Peyer's patch (tissue), 4 donors: ENCODE data around the gene FAM229A. TPM values are rescaled to one million over a fixed set of nuclear protein-coding genes. Genes with fewer than 3 reads are reported as not detected.

Source experiments
- DNase-seq, 3 donors: peaks; one replicate each; pipeline ENCODE4 v3.0.0-alpha.2; 2017 to 2019
- H3K27ac ChIP-seq, 4 donors: fragments of 200-600 bp; sonication (generic); one replicate each; pipeline ENCODE4 v1.5.1; 2016 to 2019
- H3K27me3 ChIP-seq, 2 donors: fragments of 200-600 bp; sonication (generic); one replicate each; pipeline ENCODE4 v1.5.1; 2019
- H3K36me3 ChIP-seq, 3 donors: fragments of 200-600 bp; sonication (generic); one replicate each; pipeline ENCODE4 v1.5.1; 2016 to 2019
- H3K4me1 ChIP-seq, 4 donors: fragments of 200-600 bp; sonication (generic); one replicate each; pipeline ENCODE4 v1.5.1; 2016 to 2019
- H3K4me3 ChIP-seq, 4 donors: fragments of 200-600 bp; sonication (generic); 1 replicate in 3 of 4; 2 replicates in 1 of 4; pipeline ENCODE4 v1.5.1; 2016 to 2019; ENCODE audit warnings: mild to moderate bottlenecking in 1 of 4
- H3K9me3 ChIP-seq, 4 donors: fragments of 200-600 bp; sonication (generic); one replicate each; pipeline ENCODE4 v1.5.1; 2016 to 2019; ENCODE audit warnings: mild to moderate bottlenecking in 1 of 4
- POLR2A ChIP-seq, 2 donors: fragments of 450-650 bp; IDR thresholded peaks; one replicate each; pipeline ENCODE4 v1.5.1; 2017; ENCODE audit warnings: antibody characterized with exemption in 2 of 2, mild to moderate bottlenecking in 2 of 2, moderate library complexity in 2 of 2
- total RNA-seq, 4 donors: library from RNA; depleted of rRNA; stranded (reverse); fragments of >200 nt; gene quantifications; one replicate each; pipeline ENCODE4 v1.1.0, GENCODE V29; 2016
- TF ChIP-seq, protein P1 (sequence below), 6 experiments: fragments of 450-650 bp in 4 of 6; fragments of 200-600 bp in 2 of 6; sonication (generic) in 1 of 6; IDR thresholded peaks; one replicate each; pipeline ENCODE4 v1.5.1; 2017 to 2019; ENCODE audit warnings: antibody characterized with exemption in 6 of 6, mild to moderate bottlenecking in 3 of 6, moderate library complexity in 1 of 6

Gene FAM229A
- total RNA-seq, 4 donors from 2014 or later = 15.7 to 44.5 (median 25.6) TPM

GRCh38 chr1:32393832-32394140, 31.5 kb upstream of the FAM229A start:
- no peaks in the 10 kb centered on the region for H3K27me3 ChIP-seq
- peak overlapping the region; percentile 84 to 90 (median 88) for H3K27ac ChIP-seq
- H3K4me3 ChIP-seq = peak overlapping the region; percentile 63 to 91 (median 71)
- TF ChIP-seq POLR2A (IDR thresholded peaks at IDR 0.05) = no peak
- TF ChIP-seq, protein P1, sequence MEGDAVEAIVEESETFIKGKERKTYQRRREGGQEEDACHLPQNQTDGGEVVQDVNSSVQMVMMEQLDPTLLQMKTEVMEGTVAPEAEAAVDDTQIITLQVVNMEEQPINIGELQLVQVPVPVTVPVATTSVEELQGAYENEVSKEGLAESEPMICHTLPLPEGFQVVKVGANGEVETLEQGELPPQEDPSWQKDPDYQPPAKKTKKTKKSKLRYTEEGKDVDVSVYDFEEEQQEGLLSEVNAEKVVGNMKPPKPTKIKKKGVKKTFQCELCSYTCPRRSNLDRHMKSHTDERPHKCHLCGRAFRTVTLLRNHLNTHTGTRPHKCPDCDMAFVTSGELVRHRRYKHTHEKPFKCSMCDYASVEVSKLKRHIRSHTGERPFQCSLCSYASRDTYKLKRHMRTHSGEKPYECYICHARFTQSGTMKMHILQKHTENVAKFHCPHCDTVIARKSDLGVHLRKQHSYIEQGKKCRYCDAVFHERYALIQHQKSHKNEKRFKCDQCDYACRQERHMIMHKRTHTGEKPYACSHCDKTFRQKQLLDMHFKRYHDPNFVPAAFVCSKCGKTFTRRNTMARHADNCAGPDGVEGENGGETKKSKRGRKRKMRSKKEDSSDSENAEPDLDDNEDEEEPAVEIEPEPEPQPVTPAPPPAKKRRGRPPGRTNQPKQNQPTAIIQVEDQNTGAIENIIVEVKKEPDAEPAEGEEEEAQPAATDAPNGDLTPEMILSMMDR (IDR thresholded peaks at IDR 0.05) = no peak
- H3K36me3 ChIP-seq = peaks cover 0 to 31% (median 0%) of the 10 kb centered on the region in 3 donors
- DNase-seq = peak in 2 of 3 donors; percentile 53 to 78
- no peaks in the 10 kb centered on the region for H3K9me3 ChIP-seq
- H3K4me1 ChIP-seq = peaks cover 0 to 23% (median 3%) of the 10 kb centered on the region in 4 donors

DNA sequence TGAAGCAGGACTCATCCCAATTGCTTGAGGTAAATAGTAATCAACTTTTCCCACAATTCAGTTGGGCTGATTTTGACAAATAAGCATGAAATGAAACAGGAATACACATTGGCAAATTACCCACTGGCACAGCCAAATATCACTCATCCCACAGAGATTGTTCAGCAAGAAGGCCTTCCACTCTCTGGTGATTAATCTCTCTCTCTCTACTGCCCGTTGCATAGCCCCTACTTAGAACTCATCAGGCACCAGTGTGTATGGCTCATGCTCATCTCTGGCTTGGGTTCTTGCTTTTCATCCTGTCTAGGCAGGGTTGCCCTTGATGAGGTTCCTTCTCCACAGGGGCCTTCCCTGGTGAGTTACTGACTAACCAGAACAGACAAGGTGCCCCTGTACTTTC, 30.9 kb upstream of the FAM229A start:
- Histone ChIP-seq H3K27ac (peak overlapping the region in 1 of 4 donors; percentile 87), H3K9me3 (no peaks in the 10 kb centered on the region), H3K27me3 (no peaks in the 10 kb centered on the region), H3K4me3 (peak overlapping the region in 2 of 4 donors; percentile 68 to 91), H3K36me3 (peaks cover 0 to 38% (median 0%) of the 10 kb centered on the region in 3 donors), H3K4me1 (peaks cover 0 to 23% (median 3%) of the 10 kb centered on the region in 4 donors)
- no peak for DNase-seq
- TF ChIP-seq, protein P1 (IDR thresholded peaks at IDR 0.05) = no peak
- no peak for TF ChIP-seq POLR2A (IDR thresholded peaks at IDR 0.05)

DNA sequence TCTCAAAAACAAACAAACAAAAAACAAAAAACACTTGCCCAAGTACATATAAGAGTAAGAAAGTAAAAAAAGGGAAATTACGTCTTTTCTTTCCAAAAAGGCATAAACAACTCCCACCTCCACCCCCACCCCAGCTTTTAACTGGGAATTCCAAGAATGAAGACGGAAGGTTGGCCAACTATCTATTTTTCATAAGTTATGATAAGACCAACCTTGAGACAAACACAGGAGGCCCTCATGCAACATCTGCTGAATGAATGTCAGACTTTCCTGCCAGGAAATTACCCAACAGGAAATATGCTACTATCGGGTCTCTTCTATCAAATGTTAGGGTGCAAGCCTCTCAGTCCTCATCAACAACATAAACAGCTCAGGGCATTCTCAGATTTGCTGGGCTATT, 30.0 kb upstream of the FAM229A start:
- Histone ChIP-seq H3K9me3 (no peaks in the 10 kb centered on the region), H3K27ac (no peak overlapping the region), H3K27me3 (no peaks in the 10 kb centered on the region), H3K4me1 (peaks cover 0 to 23% (median 3%) of the 10 kb centered on the region in 4 donors), H3K36me3 (peaks cover 0 to 44% (median 0%) of the 10 kb centered on the region in 3 donors), H3K4me3 (no peak overlapping the region)
- DNase-seq = no peak
- TF ChIP-seq, protein P1 (IDR thresholded peaks at IDR 0.05) = no peak
- TF ChIP-seq POLR2A (IDR thresholded peaks at IDR 0.05) = no peak

DNA sequence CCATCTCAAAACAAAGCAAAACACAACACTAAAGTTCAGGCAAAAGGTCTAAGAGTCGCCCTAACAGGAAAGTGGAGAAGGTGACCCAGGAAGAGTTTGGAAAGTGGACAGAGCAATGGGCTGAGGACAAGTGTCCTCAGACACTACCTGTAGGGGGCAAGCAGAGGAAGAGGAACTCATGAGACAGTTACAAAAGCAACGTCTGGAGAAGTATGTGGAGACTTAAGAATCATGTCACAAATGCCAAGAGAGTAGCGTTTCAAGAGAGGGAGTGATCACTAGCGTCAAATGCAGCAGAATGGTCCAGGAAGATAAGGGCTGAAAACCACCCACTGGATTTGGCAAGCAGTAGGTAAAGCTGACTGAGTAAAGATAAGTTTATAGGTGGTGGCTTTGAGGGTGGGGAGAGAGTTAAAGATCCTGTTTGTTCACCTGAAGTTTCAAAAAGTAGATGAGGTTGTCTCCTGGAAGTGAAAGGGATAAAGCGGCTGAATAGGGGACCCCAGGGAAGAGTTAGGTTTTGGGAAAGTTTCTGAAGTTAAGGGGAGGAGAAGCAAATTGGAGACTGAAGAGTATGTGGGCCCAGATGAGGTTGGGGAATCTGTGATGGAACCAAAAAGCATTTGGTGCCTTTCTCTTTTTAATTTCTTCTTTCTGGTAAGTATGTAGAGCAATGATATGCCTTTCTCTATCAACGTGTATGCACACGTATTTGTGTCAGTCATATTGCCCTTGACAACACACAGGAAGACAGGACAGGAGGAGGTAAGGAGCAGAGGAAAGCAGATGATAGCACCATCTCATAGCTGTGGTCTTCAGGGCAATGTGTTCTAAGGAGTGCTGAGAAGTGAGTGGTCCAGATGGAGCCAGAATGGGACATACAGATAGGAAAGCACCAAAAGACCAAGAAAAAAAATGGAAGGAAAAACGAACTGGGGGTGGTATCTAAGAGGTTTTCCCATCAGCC, 28.9 kb upstream of the FAM229A start:
- H3K9me3 ChIP-seq = no peaks in the 10 kb centered on the region
- H3K36me3 ChIP-seq = peaks cover 0 to 55% (median 0%) of the 10 kb centered on the region in 3 donors
- no peak for TF ChIP-seq POLR2A (IDR thresholded peaks at IDR 0.05)
- TF ChIP-seq, protein P1 (IDR thresholded peaks at IDR 0.05) = no peak
- no peaks in the 10 kb centered on the region for H3K27me3 ChIP-seq
- no peak overlapping the region for H3K4me3 ChIP-seq
- DNase-seq = no peak
- no peak overlapping the region for H3K27ac ChIP-seq
- peaks cover 0 to 23% (median 3%) of the 10 kb centered on the region in 4 donors for H3K4me1 ChIP-seq

DNA sequence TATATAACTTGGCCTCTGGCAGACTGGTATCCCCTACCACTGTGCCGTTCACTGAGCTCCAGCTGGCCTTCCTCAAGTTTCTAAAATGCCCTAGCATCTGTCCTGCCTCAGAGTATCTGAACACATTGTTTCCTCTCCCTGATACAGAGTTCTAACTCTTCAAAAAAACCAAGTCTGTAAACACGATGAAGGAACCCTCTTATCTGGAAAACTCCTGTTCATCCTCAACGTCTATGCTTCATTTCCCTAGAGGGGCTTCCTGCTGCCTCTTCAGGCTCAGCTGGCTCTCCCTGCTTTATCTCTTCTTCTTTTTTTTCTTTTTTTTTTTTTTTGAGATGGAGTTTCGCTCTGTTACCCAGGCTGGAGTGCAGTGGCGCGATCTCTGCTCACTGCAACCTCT, 26.4 kb upstream of the FAM229A start:
- H3K36me3 ChIP-seq = peaks cover 0 to 81% (median 0%) of the 10 kb centered on the region in 3 donors
- no peak overlapping the region for H3K4me3 ChIP-seq
- peaks cover 0 to 23% (median 3%) of the 10 kb centered on the region in 4 donors for H3K4me1 ChIP-seq
- no peaks in the 10 kb centered on the region for H3K27me3 ChIP-seq
- no peak for DNase-seq
- H3K9me3 ChIP-seq = no peaks in the 10 kb centered on the region
- H3K27ac ChIP-seq = no peak overlapping the region
- TF ChIP-seq POLR2A (IDR thresholded peaks at IDR 0.05) = no peak
- TF ChIP-seq, protein P1 (IDR thresholded peaks at IDR 0.05) = no peak
